K562 (cell line): Measurements from ENCODE around the gene PIANP. TPM values are rescaled to one million over a fixed set of nuclear protein-coding genes. Genes with fewer than 3 reads are reported as not detected.

Experiments used
- ATAC-seq: fragments of 200-7000 bp; cut with Tn5 transposase; 3 replicates; pipeline ENCODE4 v1.9.1; 2020; ENCODE audit warnings: moderate library complexity
- BruUV-seq: library from RNA; stranded (reverse); fragments of 400-500 nt; replicated peaks from 2 replicates; lab custom pipeline; 2021; lab: Mats Ljungman, UMichigan
- CTCF ChIA-PET: fragments of 300-600 bp; formaldehyde crosslinking; extraction: SDS; loops from one replicate; lab custom pipeline; 2021; ENCODE audit warnings: low intra/inter-chr PET ratio; lab: Yijun Ruan, JAX
- POLR2A ChIA-PET: fragments of 300-600, 350-650 bp; sonication (Branson Sonifier 250); formaldehyde crosslinking; extraction: SDS; loops from one replicate; lab custom pipeline; 2021; ENCODE audit warnings: antibody characterized with exemption, inconsistent platforms; lab: Yijun Ruan, JAX
- DNase-seq, 4 experiments: peaks; one replicate each; pipeline versions ENCODE4 v3.0.0 to v3.0.0-alpha.2; 2011 to 2018; ENCODE audit warnings: low spot score in 3 of 4, mixed read lengths in 3 of 4; ENCODE audit errors: extremely low read depth in 1 of 4
- FAIRE-seq: peaks from 2 replicates; lab custom pipeline; 2011; peaks lifted over from hg19 to GRCh38; lab: Jason Lieb, UNC
- H2AFZ ChIP-seq: 2 replicates; pipeline ENCODE4 v1.6.0; 2011; ENCODE audit warnings: low read depth, low read length, control low read depth, inconsistent platforms
- H3K27ac ChIP-seq: fragments of 200-600 bp; 3 replicates; pipeline ENCODE4 v1.8.0; 2011; ENCODE audit warnings: low read depth, mild to moderate bottlenecking, control low read depth, inconsistent platforms, low read length, moderate library complexity, mixed read lengths; ENCODE audit errors: extremely low read depth
- H3K27me3 ChIP-seq, 2 experiments: fragments of 300-600 bp in 1 of 2; 2 replicates in 1 of 2; 3 replicates in 1 of 2; pipeline versions ENCODE4 v1.6.0 to v1.8.0; 2011; ENCODE audit warnings: inconsistent platforms in 2 of 2, low read length in 2 of 2, mild to moderate bottlenecking in 1 of 2, mixed read lengths in 1 of 2, moderate library complexity in 1 of 2; ENCODE audit not compliant: control insufficient read depth in 2 of 2, insufficient read depth in 2 of 2
- H3K36me3 ChIP-seq: fragments of 300-600 bp; 3 replicates; pipeline ENCODE4 v1.8.0; 2011; ENCODE audit warnings: mild to moderate bottlenecking, low read length, inconsistent platforms; ENCODE audit not compliant: control insufficient read depth, insufficient read depth
- H3K4me1 ChIP-seq, 2 experiments: fragments of 200-600 bp in 1 of 2; replicated peaks in 1 of 2; 2 replicates in 1 of 2; 3 replicates in 1 of 2; pipeline versions ENCODE4 v1.5.1 to v1.8.0; 2011; ENCODE audit warnings: inconsistent platforms in 2 of 2, low read length in 2 of 2, mild to moderate bottlenecking in 1 of 2, mixed read lengths in 1 of 2, moderate library complexity in 1 of 2; ENCODE audit not compliant: control insufficient read depth in 2 of 2, insufficient read depth in 2 of 2
- H3K4me2 ChIP-seq: 2 replicates; pipeline ENCODE4 v1.6.1; 2011; ENCODE audit warnings: low read length, control low read depth, inconsistent platforms, mixed read lengths; ENCODE audit not compliant: insufficient read depth
- H3K4me3 ChIP-seq: fragments of 200-600 bp; sonication (generic), shearing (Covaris generic); 2 replicates; pipeline ENCODE4 v1.5.1; 2016; ENCODE audit warnings: control low read depth, inconsistent platforms
- H3K79me2 ChIP-seq: fragments of 200-600 bp; 3 replicates; pipeline ENCODE4 v1.8.0; 2011; ENCODE audit warnings: low read length, inconsistent platforms; ENCODE audit not compliant: control insufficient read depth, insufficient read depth
- H3K9ac ChIP-seq, 2 experiments: 2 replicates each; pipeline versions ENCODE4 v1.6.0 to v1.6.1; 2011; ENCODE audit warnings: low read depth in 2 of 2, low read length in 2 of 2, control low read depth in 1 of 2, inconsistent platforms in 1 of 2, mild to moderate bottlenecking in 1 of 2, mixed read lengths in 1 of 2; ENCODE audit not compliant: insufficient read depth in 1 of 2
- H3K9me1 ChIP-seq: one replicate; pipeline ENCODE4 v1.6.0; 2011; ENCODE audit warnings: inconsistent platforms, mild to moderate bottlenecking, low read length, moderate library complexity; ENCODE audit not compliant: control insufficient read depth, insufficient read depth
- H3K9me3 ChIP-seq: replicated peaks from 2 replicates; pipeline ENCODE4 v1.5.1; 2011; ENCODE audit warnings: low read depth, low read length, inconsistent platforms; ENCODE audit not compliant: control insufficient read depth, insufficient read depth
- H4K20me1 ChIP-seq: replicated peaks from 2 replicates; pipeline ENCODE4 v1.6.1; 2011; ENCODE audit warnings: low read length, inconsistent platforms, mixed read lengths; ENCODE audit not compliant: control insufficient read depth, insufficient read depth
- ARID1B ChIP-seq: fragments of 450-650 bp; IDR thresholded peaks from 2 replicates; pipeline ENCODE4 v1.6.1; 2016; ENCODE audit warnings: antibody characterized with exemption, mild to moderate bottlenecking, inconsistent platforms
- CBFA2T2 ChIP-seq: fragments of 450-650 bp; conservative IDR thresholded peaks from 2 replicates; pipeline ENCODE4 v1.6.1; 2017; ENCODE audit warnings: mild to moderate bottlenecking
- CBFA2T3 ChIP-seq: fragments of 450-650 bp; IDR thresholded peaks from 2 replicates; pipeline ENCODE4 v1.6.1; 2017
- CHD2 ChIP-seq: IDR thresholded peaks from 2 replicates; pipeline ENCODE4 v1.6.1; 2011; ENCODE audit warnings: low read depth, low read length
- EHMT2 ChIP-seq: fragments of 450-650 bp; IDR thresholded peaks from 2 replicates; pipeline ENCODE4 v1.6.1; 2018; ENCODE audit warnings: antibody characterized with exemption
- ELF2 ChIP-seq: fragments of 250-450 bp; sonication (Bioruptor Pico); IDR thresholded peaks from 2 replicates; pipeline ENCODE4 v1.5.0; 2021; ENCODE audit warnings: mild to moderate bottlenecking
- EP400 ChIP-seq: fragments of 450-650 bp; IDR thresholded peaks from 2 replicates; pipeline ENCODE4 v1.6.1; 2017; ENCODE audit warnings: antibody characterized with exemption, mild to moderate bottlenecking, moderate library complexity
- GATAD2B ChIP-seq: fragments of 450-650 bp; IDR thresholded peaks from 2 replicates; pipeline ENCODE4 v1.6.1; 2017; ENCODE audit warnings: mild to moderate bottlenecking, borderline replicate concordance
- HDAC3 ChIP-seq: fragments of 450-650 bp; IDR thresholded peaks from 2 replicates; pipeline ENCODE4 v1.6.1; 2018; ENCODE audit warnings: borderline replicate concordance, mild to moderate bottlenecking, moderate library complexity; ENCODE audit not compliant: partially characterized antibody
- MTA2 ChIP-seq: fragments of 450-650 bp; IDR thresholded peaks from 2 replicates; pipeline ENCODE4 v1.6.1; 2016; ENCODE audit warnings: low read depth
- NFATC3 ChIP-seq: fragments of 450-650 bp; IDR thresholded peaks from 2 replicates; pipeline ENCODE4 v1.6.1; 2017; ENCODE audit warnings: mild to moderate bottlenecking
- NR2C1 ChIP-seq, 2 experiments: fragments of 450-650 bp; IDR thresholded peaks; 2 replicates each; pipeline ENCODE4 v1.6.1; 2017; ENCODE audit warnings: mild to moderate bottlenecking in 2 of 2, antibody characterized with exemption in 1 of 2, inconsistent platforms in 1 of 2, missing compliant biosample characterization in 1 of 2, missing genetic modification characterization in 1 of 2
- SMARCA4 ChIP-seq: fragments of 450-650 bp; IDR thresholded peaks from 2 replicates; pipeline ENCODE4 v1.6.1; 2016
- SOX6 ChIP-seq: fragments of 450-650 bp; IDR thresholded peaks from 2 replicates; pipeline ENCODE4 v1.6.1; 2014; ENCODE audit warnings: mild to moderate bottlenecking
- TAF15 ChIP-seq: fragments of 200-400 bp; formaldehyde crosslinking; IDR thresholded peaks from 2 replicates; pipeline ENCODE4 v1.6.1; 2017; ENCODE audit warnings: mild to moderate bottlenecking, low read depth, low read length, moderate library complexity
- TAL1 ChIP-seq: fragments of 450-650 bp; IDR thresholded peaks from 2 replicates; pipeline ENCODE4 v1.6.1; 2016; ENCODE audit warnings: mild to moderate bottlenecking
- TCF3 ChIP-seq: sonication (generic); formaldehyde crosslinking; IDR thresholded peaks from 2 replicates; pipeline ENCODE4 v1.4.0; 2020; ENCODE audit warnings: mild to moderate bottlenecking, missing genetic modification reagents
- TEAD4 ChIP-seq, 2 experiments: sonication (generic) in 1 of 2; formaldehyde crosslinking in 1 of 2; IDR thresholded peaks; 2 replicates each; pipeline versions ENCODE4 v1.6.1 to v1.8.0; 2012 to 2022; ENCODE audit warnings: borderline replicate concordance in 1 of 2, inconsistent platforms in 1 of 2, low read length in 1 of 2, mild to moderate bottlenecking in 1 of 2, missing genetic modification reagents in 1 of 2
- ZNF449 ChIP-seq: fragments of 250-450 bp; sonication (Bioruptor Pico); IDR thresholded peaks from 2 replicates; pipeline ENCODE4 v1.8.0; 2022; ENCODE audit warnings: moderate library complexity, mild to moderate bottlenecking, inconsistent platforms
- ZNF644 ChIP-seq: fragments of 200-800 bp; sonication (Bioruptor generic); IDR thresholded peaks from 2 replicates; pipeline ENCODE4 v1.6.1; 2016; ENCODE audit warnings: low read depth, missing genetic modification characterization, missing compliant biosample characterization
- WGBS: fragments of 100-300 bp; shearing (Covaris generic); methylation state at CpG from one replicate; pipeline ENCODE4 v1.1.6; 2016; ENCODE audit warnings: low coverage, mixed read lengths; ENCODE audit not compliant: insufficient coverage; ENCODE audit errors: missing lambda C conversion rate; 5-methylcytosine and 5-hydroxymethylcytosine counted together
- in situ Hi-C: fragments of 300-500 bp; cut with MboI; formaldehyde crosslinking; loops from 4 replicates; pipeline ENCODE4 v1.15.0; 2018; ENCODE audit warnings: inconsistent platforms, mixed read lengths
- intact Hi-C: fragments of 100-400 bp; cut with micrococcal nuclease; formaldehyde crosslinking; loops from 2 replicates; pipeline ENCODE4 v1.14.2; 2022
- polyA plus RNA-seq, 8 experiments: library from polyadenylated mRNA; depleted of rRNA in 4 of 8; stranded (reverse) in 5 of 8; unstranded in 3 of 8; fragments of >200 nt; fragmentation: Nextera tagmentation in 2 of 8; fragmentation: Illumina TruSeq in 1 of 8; extraction: Ambion mirVana in 2 of 8; extraction: Trizol in 1 of 8; gene quantifications; 2 replicates each; pipeline versions ENCODE4 v1.2.1 to v1.2.3, GENCODE V29; 2011 to 2014; ENCODE audit warnings: inconsistent platforms in 1 of 8, missing spikeins in 1 of 8
- total RNA-seq, 7 experiments: library from RNA; depleted of rRNA in 6 of 7; stranded (reverse); fragments of >200 nt in 6 of 7; fragmentation: Illumina TruSeq in 2 of 7; extraction: Trizol in 2 of 7; gene quantifications; 2 replicates each; pipeline versions ENCODE4 v1.2.1 to v1.2.3, GENCODE V29; 2011 to 2021; ENCODE audit warnings: low replicate concordance in 1 of 7

The PIANP gene
- total and polyA plus RNA-seq, 9 of the 15 experiments (the other 6 are each of a cell fraction or from before 2014, with no cell fraction given): 0.07 TPM; not detected in 8

GRCh38 chr12:6723607-6724408, 23.2 kb upstream of the PIANP start, which contains the start of gene COPS7A (continued):
- TF ChIP-seq ZNF449 (CRISPR knock-in tag): no peak

GRCh38 chr12:6722863-6723262, 22.2 kb upstream of the PIANP start:
- ChIA-PET POLR2A (interaction anchor here (0.9 to 2.9 kb wide), 6 partner anchors 10 to 51 kb away, joined by 3 to 12 read pairs (median 3); partner anchors contain the start of gene ZNF384), CTCF (interaction anchor here (0.7 kb wide), 1 partner anchor 30 kb away, joined by 3 read pairs; no protein-coding TSS in a partner anchor)
- in situ Hi-C loops (no loop called here), intact Hi-C loops (loop anchor here (5.0 kb wide), 1 partner anchor 36 kb away; the partner anchor contains the start of gene ZNF384)
- H3K9me3 ChIP-seq: no peaks in the 10 kb centered on the region
- peak overlapping the region; percentile 54; the same call in 1 of the 2 replicates for H3K4me3 ChIP-seq
- no peaks in the 10 kb centered on the region for H3K27me3 ChIP-seq
- H2AFZ ChIP-seq: peak overlapping the region; percentile 65
- ATAC-seq: no peak
- H3K4me2 ChIP-seq: peak overlapping the region; percentile 80
- H3K36me3 ChIP-seq: peaks cover 4% of the 10 kb centered on the region; the same call in 1 of the 3 replicates
- peaks cover 10 to 25% of the 10 kb centered on the region in 2 experiments; a peak in 4 of 5 replicates for H3K4me1 ChIP-seq
- no TSS peak for BruUV-seq
- WGBS: 10% methylated on average over 3 of the region's 3 CpGs
- peak; percentile 40 for FAIRE-seq
- no peaks in the 10 kb centered on the region for H3K9me1 ChIP-seq
- H3K9ac ChIP-seq: peak overlapping the region in 1 of 2 experiments; percentile 88; a peak in 2 of 4 replicates
- H3K79me2 ChIP-seq: peaks cover 13% of the 10 kb centered on the region
- peak overlapping the region; percentile 88; the same call in 2 of the 3 replicates for H3K27ac ChIP-seq
- DNase-seq: peak in 2 of 4 experiments; percentile 35 to 37
- H4K20me1 ChIP-seq: no peaks in the 10 kb centered on the region
- TF ChIP-seq SOX6 (peak; percentile 50; the same call in 1 of the 2 replicates), EP400 (no peak), NR2C1 (IDR thresholded peaks at IDR 0.05) (no peak), NR2C1 (tag; IDR thresholded peaks at IDR 0.05) (0 out of 2 replicates have a peak, but pooled peaks have one; percentile 19), MTA2 (0 out of 2 replicates have a peak, but pooled peaks have one; percentile 24), HDAC3 (peak; percentile 46), NFATC3 (0 out of 2 replicates have a peak, but pooled peaks have one; percentile 62), TCF3 (CRISPR knock-in tag) (peak; percentile 44), ELF2 (no peak), TEAD4 (IDR thresholded peaks at IDR 0.05; ENCODE audit: low read length) (peak; percentile 70), TEAD4 (CRISPR knock-in tag; IDR thresholded peaks at IDR 0.05; ENCODE audit: borderline replicate concordance) (no peak), TAL1 (peak; percentile 69), EHMT2 (0 out of 2 replicates have a peak, but pooled peaks have one; percentile 9), TAF15 (no peak), GATAD2B (0 out of 2 replicates have a peak, but pooled peaks have one; percentile 44), CHD2 (no peak), ZNF644 (tag) (0 out of 2 replicates have a peak, but pooled peaks have one; percentile 29), ARID1B (peak; percentile 84), CBFA2T2 (peak; percentile 48), CBFA2T3 (peak; percentile 78), SMARCA4 (peak; percentile 72)
